Posterior vena cava (tissue), 2 donors: Measurements from ENCODE around the gene FGF14. TPM values are rescaled to one million over a fixed set of nuclear protein-coding genes. Genes with fewer than 3 reads are reported as not detected.
"Not testable (repeated sequence)": the region's sequence is repeated elsewhere in the genome, so short reads cannot be mapped to it uniquely, and the experiment has no call there.

Experiments used
- DNase-seq: peaks from one replicate; pipeline ENCODE4 v3.0.0-alpha.2; 2020; ENCODE audit warnings: low spot score
- intact Hi-C, 2 donors: fragments of 100-400 bp; cut with DNase I; formaldehyde crosslinking; loops; one replicate each; pipeline versions ENCODE4 v1.14.1 to v1.14.2; 2022 to 2023
- total RNA-seq, 2 donors: library from RNA; stranded (reverse); fragmentation: NEBNext Ultra II Directional; extraction: Animal tissue kit (Norgen Biotek cat#: 25700); gene quantifications; one replicate each; pipeline ENCODE4 v1.2.1, GENCODE V29; 2021
- donor health status: DM: yes; HTN: yes; CAD: no.
- donor health status: DM: yes; HTN: yes; CAD: no.

The FGF14 gene
- total RNA-seq, 2 donors from 2014 or later, result 4.6 to 6.6 TPM

DNA sequence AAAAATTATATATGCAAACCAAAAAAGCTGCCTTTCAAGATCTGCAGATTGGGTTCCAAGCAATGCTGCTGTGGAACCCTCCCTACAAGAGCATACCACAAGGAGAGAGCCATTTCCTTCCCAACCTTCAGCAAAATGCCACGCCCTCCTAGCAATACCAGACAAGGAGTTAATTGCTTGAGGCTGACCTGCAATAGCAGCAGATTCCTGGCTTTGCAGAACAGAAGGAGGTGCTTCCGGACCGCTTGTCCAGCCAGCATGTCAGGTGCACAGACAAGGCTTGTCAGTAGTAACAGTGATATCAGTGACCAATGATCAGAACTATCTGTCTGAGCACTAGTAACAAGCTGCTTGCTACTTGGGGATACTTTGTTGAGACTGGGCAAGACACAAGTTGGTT, 301.6 kb downstream of the FGF14 start:
- no peak for DNase-seq
- intact Hi-C loops, result no loop called here

- intact Hi-C loops, result no loop called here
- DNase-seq, result no peak
Measured at GRCh38 chr13:102097708-102098107, 304.1 kb downstream of the FGF14 start.

DNA sequence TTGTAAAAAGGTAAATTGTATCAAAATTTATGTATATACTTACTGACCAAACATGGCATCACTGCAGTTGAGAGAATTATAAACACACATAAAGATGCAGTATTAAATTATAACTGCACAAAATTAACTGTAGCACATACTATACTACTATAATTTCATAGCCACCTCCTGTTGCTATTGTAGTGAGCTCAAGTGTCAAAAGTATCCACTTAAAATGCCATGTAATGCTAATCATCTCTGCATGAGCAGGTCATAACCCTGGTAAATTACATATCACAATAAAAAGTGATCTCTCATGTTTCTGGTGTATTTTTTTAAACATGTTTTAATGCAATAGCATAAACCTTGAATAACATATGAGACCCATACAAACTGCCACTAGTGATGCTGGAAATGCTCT, 308.6 kb downstream of the FGF14 start:
- DNase-seq, intact Hi-C loops: not testable (repeated sequence)

GRCh38 chr13:102091231-102091630, 310.6 kb downstream of the FGF14 start:
- no peak for DNase-seq
- intact Hi-C loops, result no loop called here

DNA sequence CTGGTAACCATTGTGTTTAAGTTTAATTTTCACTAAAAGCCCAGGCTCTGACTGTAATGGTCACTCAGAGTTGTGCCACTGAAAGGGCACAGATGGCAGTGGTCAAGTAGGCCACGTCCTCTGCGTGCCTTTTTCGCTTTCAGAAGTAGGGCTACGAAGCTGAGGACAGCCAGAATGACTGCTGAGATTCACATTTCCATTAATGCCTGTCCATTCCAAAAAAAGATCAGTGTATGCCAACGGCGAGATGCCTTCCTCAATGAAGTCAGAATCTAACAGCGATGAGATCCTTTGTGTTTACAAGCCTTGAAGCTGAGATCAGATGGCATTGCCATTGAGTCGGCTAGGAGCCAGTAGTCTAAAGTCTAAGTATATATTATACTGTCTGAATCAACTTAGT, 311.3 kb downstream of the FGF14 start:
- no peak for DNase-seq
- intact Hi-C loops, result no loop called here

- intact Hi-C loops, result no loop called here
- no peak for DNase-seq
Measured at GRCh38 chr13:102089722-102090121, 312.1 kb downstream of the FGF14 start.

DNA sequence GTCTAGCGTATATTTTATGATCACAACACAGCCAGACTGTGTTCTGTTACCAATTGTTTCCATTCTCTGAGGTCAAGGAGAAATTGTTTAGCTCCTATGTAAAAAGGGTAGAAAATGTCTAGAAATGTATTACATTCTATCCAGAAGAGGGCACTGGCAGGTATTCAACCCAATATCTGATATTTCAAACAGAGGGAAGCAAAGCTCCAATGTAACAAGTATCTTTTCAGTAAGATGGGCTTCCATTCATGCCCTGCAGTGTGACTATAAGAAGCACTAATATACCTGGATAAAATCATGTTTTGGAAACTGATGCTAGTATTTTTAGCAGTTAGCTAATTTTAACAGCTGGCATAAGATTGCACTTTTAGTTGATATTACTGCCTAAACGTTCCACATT, 312.7 kb downstream of the FGF14 start:
- intact Hi-C loops, result no loop called here
- DNase-seq, result no peak

DNA sequence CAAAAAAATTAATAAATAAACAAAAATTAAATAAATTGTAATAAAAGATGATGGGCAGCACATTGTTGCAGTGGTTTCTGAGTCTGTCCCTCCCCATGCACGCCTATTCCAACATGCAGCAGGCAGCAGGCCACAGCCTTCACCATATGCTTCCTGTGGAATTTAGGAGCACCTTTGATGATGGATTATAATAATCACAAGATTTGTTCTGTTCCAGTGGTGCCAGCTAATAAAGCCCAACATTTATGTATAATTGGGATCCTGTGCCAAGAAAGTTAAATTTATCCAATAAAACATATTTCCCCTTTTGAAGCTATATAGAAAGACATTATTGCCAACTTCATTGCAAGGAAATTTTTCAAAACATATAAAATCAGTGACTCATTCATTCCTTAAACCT, 328.6 kb downstream of the FGF14 start:
- no peak for DNase-seq
- intact Hi-C loops, result no loop called here

DNA sequence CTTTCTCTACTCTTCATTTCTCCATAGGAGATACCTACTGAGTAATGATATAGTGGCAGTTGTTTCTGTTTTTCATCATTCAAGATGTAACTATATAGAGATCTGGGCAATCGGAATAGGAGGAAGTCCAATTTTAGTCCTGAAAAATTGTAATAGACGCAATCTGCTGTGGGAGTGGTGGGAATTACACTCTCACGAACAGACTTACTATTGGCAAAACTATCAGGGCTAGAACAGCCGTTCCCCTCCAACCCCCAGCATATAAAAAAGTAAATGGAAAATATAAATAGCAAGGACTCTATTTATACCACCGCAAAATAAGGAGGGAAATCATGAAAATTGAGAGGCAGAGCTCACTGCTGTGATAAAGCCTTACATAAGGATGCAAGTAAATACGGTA, 330.1 kb downstream of the FGF14 start:
- no peak for DNase-seq
- intact Hi-C loops, result no loop called here

- intact Hi-C loops, DNase-seq: not testable (repeated sequence)
Measured at GRCh38 chr13:102068323-102068722, 333.5 kb downstream of the FGF14 start.

- no peak for DNase-seq
- intact Hi-C loops, result no loop called here
Measured at GRCh38 chr13:102055090-102055779, 346.6 kb downstream of the FGF14 start.

DNA sequence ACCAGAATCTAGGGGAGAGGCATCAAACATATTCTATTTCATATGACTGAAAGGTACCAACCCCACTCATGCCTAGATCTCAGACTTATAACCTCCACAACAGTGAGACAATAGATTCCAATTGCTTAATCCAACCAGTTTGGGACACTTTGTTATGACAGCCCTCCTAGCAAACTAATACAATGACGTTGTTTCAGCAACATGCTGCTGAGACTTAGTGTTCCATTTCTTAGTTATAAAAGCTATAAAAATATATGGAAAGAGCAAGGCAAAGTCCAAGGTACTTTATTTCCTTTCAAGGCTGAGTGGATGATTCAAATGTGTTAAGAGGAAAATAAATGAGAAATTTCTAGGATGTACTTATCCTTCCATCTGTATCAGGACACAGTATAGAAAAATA, 352.0 kb downstream of the FGF14 start:
- no peak for DNase-seq
- intact Hi-C loops, result no loop called here

DNA sequence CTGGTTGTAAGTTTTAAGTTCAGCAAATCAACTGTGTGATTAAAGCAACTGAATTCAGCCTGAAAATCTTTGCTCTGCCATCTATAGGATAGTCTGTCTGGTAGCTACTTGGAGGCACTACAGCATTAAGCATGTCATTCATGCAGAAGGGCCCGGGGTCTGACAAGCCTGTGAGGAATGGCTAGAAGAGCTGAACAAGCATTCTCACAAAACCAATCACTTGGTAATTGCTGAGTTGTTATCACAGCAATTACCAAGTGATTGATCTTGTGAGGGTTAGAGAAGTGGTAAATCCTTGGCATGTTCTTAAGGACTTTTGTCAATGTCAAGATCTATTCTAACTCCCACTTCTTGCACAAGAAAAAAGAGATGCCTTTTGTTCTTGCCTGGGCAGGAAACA, 356.1 kb downstream of the FGF14 start:
- no peak for DNase-seq
- intact Hi-C loops, result no loop called here

DNA sequence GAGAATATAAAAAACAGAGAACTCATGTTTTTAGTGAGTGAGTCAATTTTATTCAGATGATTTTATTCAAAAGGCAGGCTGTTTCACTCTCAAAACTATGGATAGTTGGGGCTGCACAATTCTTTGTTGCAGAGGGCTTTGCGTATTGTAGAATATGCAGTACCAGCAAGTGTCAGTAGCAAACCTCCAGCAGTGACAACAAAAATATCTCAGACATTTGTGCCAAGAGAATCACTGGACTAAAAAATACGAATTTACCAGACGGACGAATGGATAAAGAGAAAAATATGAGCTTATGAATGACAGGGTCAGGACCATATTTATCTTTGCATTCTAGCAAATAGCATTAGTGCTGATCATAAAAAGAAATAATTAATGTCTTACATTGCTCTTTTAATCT, 359.1 kb downstream of the FGF14 start:
- no peak for DNase-seq
- intact Hi-C loops, result no loop called here

DNA sequence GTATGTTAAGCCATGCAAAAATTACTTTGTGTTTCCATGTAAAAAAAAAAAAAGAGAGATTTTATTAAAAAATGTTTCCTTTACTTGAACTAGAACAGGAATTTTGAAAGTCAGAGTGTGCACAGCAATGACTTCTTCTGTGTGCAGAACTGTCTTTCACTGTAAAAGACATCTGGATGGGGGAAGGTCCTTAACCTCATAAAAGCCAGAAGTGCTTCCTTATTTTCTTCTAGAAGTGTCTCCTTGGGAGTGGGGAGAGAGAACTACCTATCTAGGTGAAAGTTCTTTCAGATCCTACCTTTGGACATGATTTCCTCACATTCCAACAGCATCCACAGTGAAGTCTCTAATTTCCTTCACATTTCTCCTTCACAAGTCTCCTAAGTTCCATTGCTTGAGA, 360.3 kb downstream of the FGF14 start:
- DNase-seq, result no peak

DNA sequence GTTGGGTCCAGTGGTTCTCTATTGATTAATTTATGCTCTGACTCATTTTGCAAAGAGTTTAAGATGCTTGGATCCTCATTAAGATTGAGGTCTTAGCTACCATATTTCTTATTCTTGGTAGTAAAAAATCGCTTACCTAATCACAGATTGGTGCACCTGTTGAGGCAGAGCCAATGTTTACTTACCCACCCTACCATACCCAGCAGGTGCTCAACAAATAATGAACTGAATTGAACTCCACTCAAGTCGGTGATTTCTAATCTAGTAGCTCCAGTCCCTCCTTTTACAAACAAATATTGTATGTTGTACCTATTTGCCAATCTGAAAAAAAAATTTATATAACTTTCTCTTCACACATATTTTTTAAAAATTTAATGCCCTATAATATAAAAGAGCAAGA, 361.0 kb downstream of the FGF14 start:
- DNase-seq, result no peak
- intact Hi-C loops, result no loop called here

More for the DNA sequence above, 360.3 kb downstream of the FGF14 start:
- intact Hi-C loops, result no loop called here

GRCh38 chr13:102039264-102039663, 362.6 kb downstream of the FGF14 start:
- intact Hi-C loops, result no loop called here
- DNase-seq, result no peak

DNA sequence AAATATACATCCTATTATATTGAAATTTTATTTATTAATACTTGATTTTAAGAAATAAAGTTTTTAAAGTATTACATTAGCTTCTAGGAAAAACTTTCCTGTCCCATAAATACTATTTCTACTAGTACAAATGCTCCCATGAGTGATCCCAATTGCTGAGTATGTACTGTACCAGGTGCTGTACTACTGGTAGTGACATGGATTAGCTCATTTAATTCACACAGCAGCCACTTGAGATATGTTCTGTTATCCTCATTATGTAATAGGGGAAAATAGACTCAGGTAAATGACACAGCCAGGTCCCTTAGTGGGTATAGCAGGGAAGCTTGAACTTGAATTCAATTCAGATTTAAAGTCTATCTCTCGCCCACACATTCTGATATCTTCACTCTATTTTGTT, 363.1 kb downstream of the FGF14 start:
- intact Hi-C loops, result no loop called here
- DNase-seq, result no peak

- intact Hi-C loops, result no loop called here
- no peak for DNase-seq
Measured at GRCh38 chr13:102035969-102036368, 365.9 kb downstream of the FGF14 start.

DNA sequence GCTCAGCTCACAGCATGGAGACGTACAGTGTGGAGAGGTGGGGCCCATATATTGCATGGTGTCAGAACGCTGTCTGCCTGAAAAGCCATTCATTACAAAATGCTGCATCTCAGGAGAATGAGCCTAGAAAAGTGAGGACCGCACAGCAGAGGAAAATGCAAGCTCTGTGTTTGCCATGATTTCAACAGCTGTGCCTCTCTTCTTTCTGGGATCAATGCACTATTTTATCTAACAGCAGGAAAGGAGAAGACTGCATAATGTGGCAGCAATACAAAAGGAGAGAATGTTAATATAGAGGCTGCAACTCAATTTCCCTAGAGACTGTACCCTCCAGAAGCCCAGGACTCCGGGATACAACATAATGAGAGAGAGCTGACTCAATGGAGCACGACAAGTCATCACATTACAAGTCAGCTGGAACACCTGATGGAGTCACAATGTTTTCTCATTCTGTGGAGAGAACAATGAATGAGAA, 368.0 kb downstream of the FGF14 start:
- intact Hi-C loops, result no loop called here
- DNase-seq, result no peak

DNA sequence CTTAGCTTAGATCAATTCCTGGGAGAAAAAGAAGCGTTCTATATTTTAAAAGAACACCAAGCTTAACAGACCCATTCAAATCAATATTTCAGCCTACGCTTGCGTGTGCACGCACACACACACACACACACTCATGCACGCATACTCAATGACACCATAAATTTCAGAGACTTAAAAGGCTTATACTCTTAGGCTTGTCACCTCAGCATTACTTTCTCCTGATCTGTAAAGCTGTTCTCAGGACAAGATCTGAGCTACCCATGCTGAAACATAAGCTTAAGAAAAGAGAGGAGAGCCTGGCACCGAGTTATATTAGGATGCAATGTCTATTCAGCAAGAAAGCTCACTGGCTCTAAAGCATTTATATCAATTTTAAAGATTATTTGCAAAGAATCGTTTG, 368.5 kb downstream of the FGF14 start:
- no peak for DNase-seq
- intact Hi-C loops, result no loop called here

DNA sequence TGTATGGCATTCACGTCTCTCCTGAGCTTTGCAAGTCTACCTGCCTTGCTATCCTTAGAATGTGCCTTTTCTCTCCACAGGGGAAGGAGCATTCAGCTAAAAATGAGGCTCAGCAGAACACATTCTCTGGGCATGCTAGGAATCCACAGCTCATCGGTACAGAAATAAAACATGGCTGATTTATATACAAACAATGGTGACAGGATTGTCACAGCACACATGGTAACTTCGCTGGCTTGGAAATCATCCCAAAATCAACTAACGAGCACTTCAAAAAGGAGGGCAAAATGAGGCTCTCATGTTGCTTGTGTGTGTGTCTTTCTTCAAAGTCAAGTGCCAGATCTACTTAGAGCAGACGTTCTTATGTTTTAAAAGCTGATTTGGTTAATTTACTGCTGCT, 373.0 kb downstream of the FGF14 start:
- DNase-seq, result no peak
- intact Hi-C loops, result no loop called here
